Islet of Langerhans (tissue), 1 donor: ENCODE data around the gene PRR33.
"Not testable (repeated sequence)": the region's sequence is repeated elsewhere in the genome, so short reads cannot be mapped to it uniquely, and the experiment has no call there.

Experiments used
- FAIRE-seq: peaks from one replicate; lab custom pipeline; 2011; peaks lifted over from hg19 to GRCh38; lab: Jason Lieb, UNC

PRR33 gene

DNA sequence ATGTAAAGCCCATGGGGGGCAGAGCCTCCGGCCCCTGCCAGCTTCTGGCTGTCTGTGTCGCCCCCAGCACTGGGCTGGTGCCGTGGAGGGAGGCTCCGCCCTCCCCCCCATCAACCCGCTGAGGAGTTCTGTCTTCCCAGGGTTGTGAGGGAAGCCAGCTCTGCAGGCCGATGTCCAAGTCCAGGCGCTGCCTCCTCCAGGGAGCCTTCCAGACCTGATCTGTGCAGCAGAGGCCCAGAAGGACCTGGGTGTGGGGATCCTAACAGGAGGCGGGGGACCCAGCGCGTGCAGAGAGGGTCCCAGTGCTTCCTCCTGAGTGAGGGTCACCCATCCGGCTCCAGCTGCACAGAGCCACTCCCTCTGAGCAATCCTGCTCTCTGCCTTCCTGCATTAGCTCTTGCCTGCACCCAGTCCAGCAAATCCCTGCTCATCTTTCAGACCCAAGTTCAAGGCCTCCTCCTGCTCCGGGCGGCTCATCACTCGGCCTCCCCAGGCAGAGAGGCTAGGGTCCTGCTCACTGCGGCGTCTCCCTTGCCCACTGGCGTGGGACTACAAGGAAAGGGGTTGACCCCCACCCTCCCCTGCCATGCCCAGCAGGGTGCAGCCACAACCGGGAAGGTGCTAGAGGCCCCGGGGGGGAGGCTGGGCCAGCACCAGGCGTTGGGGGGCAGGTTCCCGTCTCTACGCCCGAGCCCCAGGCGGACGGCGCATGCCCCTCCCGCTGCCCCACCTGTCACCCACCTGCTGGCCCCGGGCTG is 16.4 kb downstream of the PRR33 start:
- FAIRE-seq = no peak

DNA sequence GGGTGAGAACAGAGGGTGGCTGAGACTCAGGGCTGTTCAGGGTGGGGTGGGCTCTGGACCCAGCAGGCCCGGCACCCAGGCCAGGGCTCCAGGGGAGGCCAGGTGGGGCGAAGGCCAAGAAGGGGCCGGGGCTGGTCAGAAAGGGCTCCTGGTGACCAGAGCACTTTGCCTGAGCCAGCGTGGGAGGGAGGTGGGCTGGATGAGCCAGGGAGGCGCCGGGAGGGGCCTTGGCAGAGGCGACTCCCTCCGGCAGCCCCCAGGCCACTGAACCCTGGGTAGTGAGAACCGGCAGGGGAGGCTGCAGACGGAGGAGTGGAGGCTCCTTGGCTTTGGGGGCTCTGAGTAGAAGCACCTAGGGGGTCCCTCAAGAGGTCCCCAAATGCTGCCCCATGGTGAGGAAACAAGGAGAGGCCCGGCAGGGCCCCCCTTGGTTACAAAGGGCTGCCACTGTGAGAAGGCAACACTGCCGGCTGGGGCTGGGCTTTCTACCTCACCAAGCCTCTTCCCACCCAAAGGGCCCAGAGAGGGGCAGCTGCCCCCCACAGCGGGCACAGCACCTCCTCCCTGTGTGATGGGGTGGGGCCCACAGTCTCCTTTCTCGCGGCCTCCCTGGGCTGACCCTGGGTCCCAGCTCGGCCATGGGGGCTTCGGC is 17.1 kb downstream of the PRR33 start:
- FAIRE-seq = not testable (repeated sequence)

DNA sequence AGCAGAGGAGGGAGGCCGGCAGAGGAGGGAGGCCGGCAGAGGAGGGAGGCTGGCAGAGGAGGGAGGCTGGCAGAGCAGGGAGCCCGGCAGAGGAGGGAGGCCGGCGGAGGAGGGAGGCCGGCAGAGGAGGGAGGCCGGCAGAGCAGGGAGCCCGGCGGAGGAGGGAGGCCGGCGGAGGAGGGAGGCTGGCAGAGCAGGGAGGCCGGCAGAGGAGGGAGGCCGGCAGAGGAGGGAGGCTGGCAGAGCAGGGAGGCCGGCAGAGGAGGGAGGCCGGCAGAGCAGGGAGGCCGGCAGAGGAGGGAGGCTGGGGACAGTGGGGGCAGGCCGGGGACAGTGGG is 17.9 kb downstream of the PRR33 start:
- FAIRE-seq = not testable (repeated sequence)

DNA sequence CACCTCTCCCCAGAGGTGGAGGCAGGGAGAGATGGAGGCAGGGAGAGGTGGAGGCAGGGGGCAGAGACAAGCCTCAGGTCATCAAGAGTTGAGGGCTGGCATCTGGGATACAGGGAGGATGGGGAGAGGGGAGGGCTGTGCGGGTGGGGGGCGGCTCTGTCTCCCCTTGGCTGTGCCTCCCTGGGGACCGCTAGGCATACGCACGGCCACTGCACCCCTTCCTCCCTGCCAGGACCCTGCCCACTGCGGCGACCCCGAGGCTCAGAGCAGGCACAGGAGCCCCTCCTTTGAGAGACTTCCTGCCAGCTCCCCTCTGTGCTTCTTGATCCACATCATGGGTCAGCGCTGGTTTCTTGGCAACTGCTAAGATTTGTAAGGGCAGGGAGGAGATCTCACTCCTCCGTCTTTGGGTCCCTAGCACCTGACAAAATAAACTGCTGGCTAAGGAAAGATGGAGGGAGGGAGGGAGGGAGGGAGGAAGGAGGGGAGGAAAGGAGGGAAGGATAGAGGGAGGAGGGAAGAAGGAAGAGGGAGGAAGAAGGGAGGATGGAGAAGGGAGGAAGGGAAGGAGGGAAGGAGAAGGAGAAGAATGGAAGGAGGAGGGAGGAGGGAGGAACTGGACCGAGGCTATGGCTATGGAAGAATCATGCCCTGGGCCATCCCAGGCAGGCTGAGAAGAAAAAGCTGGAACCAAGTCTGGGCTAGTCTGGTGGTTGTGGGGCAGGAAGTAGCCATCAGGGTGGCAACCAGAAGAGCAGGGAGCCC is 18.5 kb downstream of the PRR33 start:
- FAIRE-seq = no peak

GRCh38 chr11:1872267-1872985 is 19.3 kb downstream of the PRR33 start:
- FAIRE-seq = no peak

GRCh38 chr11:1871531-1871930 is 20.2 kb downstream of the PRR33 start:
- no peak for FAIRE-seq

DNA sequence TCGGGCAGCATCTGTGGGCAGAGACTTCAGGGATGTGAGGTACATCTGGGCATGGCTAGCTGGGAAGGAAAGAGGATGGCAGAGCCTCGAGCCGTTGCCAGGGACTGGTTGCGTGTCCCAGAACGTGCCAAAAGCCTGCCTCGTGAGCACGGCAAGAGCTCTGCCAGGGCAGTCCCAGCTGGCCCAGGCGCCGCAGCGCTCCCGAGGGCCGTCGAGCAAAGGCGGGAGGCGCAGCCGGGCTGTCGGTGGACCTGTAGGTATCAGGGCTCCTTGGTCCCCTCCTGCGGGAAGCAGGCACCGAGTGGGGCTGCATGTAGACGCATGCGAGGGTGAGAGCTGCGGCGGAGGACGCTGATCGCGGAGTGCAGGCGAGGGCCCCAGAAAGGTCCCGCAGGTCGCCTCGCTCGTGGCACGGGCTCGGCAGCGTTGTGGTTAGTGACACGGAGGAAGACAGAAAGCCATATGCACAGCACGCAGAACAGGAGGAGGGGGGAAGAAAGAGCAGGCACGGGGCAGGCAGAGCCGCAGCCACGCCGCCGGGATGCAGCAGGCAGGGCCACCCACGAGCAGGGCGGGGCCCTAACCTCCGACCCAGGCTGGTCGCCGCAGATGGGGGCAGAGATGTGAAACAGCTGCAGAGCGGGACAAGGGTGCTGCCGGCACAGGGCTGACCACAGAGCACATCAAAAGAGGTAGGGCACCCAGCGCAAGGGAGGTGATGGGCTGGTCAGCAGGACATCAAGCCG is 20.8 kb downstream of the PRR33 start:
- no peak for FAIRE-seq

- FAIRE-seq = no peak
Measured at GRCh38 chr11:1870326-1870696, 21.4 kb downstream of the PRR33 start.

DNA sequence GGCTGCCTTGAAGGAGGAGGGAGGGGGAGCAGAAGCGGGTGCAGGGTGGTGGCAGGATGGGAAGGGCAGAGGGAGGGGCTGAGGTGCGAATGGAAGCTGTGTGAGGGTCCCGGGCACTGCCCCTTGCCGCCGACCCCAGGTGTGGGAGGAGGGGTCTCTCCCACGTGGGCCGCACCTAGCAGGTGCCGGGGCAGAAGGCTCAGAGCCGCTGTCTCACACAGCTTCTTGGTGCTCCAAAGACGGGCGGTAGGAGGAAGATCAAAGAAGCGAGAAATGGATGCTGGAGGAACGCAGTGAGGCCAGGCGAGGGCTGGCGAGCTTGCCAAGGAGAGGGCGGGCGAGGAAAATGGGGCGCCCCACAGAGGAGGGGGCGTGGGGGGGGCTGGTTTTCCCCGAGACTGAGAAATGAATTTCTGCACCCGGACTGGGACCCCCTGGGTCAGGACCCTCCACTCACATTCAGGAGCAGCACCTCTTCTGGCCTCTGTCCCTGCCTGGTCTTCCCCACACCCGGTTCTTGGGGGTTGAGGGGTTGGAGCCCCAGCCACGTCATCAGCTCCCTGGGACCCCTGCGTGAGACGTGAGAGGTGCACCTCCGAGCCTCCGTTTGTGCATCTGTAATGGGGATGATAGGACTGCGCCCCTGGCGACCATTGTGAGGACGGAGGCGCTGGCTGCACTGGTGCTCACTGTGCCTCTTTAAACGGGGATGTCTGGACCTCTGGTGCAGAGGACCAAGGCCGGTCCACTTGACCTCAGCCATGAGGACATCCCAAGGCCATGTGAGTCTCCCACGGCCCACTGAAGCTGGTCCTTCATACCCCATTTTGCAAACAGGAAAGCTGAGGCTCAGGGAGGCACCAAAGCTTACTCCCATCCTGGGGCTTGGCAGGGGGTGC is 22.0 kb downstream of the PRR33 start:
- no peak for FAIRE-seq

DNA sequence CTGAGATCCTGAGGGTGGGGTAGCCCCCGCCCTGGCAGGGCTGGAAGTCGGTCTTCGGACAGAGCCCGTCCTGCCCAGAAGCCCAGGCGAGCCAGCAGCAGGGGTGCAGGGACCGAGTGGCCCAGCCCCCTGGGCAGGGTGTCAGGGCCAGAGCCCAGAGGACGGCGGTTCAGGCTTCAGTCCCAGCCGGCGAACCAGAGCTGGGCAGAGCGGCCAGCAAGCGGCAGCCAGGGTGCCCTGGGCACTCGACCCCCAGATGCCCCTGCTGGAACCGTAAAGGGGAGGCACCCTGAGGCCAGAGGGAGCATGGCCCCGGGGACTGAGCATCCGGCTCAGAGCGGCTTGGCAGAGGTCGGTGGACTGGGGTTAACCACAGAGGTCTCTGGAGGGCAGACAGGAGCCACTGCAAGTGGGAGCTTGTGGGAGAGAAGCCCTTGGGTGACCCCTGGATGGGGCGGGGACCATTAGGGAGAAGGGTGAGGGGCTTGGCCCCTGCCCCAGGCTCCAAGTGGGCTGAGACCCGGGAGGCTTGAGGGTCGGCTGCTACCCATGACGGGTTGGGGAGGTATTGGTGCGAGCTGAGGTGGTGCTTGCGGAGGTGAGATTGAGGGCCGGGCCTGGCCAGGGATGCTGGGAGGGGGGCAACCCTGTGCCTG is 22.9 kb downstream of the PRR33 start:
- FAIRE-seq = no peak

GRCh38 chr11:1868056-1868635 is 23.5 kb downstream of the PRR33 start:
- no peak for FAIRE-seq

DNA sequence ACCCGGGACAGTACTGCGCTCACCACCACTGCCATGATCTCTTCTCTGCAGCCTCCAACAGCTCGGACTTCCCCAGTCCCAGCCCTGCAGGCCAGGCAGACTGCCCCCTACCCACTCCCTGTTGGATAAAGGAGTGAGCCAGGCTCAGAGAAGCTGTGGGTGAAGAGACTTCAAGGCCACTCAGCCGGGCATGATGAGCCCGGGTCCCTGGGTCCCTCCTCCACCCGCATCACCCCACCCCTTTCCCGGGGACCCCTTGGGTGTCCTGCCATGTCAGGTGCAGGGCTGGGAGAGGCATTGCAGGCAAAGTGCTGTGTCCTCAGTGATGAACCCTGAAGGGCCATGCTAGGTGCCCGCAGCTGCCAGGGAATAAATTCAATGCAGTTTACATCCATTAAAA is 24.3 kb downstream of the PRR33 start:
- FAIRE-seq = no peak

DNA sequence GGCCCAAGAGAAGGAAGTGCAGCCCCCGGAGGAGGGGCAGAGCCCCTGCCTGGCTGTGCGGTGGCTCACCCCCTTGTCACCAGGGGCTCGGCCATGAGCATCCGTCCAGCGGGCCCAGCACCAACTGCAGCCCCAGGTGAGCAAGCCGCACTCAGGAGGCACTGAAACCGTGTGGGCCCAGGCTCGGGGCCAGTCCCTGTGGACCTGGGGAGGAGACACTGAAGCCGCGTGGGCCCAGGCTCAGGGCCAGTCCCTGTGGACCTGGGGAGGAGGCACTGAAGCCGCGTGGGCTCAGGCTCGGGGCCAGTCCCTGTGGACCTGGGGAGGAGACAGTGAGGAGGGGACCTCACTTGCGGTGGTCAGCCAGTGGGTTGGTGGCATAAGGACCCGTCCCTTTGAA is 24.9 kb downstream of the PRR33 start:
- no peak for FAIRE-seq

GRCh38 chr11:1866226-1866625 is 25.5 kb downstream of the PRR33 start:
- no peak for FAIRE-seq

DNA sequence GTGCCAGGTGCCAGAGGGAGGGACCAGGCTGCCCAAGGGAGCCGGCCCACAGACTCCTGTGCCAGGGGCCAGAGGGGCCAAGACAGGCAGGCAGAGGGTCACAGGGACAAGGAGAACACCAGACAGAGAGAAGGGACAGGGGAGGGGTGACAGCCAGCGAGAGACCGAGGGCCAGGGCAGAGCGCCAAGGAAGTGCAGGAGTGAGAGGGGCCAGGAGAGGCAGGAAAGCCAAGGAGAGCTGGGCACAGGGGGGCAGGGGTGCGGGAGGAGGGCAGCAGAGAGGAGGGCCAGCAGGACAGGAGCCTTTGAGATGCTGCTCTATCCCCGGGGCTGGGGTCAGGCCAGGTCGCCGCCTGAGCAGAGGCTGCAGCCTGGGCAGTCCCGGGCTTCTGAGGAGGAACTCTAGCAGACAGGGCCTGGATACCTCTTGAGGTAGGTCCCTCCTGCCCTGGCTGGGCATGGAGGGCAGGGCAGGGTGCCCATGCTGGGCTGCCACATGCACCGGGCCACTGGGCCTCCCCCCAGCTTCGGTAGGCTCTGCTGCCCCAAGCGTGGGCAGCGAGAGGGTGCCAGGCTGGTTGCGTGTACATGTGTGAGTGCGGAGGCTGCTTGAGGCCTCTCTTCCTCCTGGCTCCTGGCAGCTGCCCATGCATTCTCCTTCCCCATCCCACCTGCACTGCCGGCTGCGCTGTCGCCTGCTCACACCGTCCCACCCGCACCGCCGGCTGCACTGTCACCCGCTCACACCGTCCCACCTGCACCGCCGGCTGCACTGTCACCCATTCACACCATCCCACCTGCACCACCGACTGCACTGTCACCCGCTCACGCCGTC is 26.6 kb downstream of the PRR33 start:
- no peak for FAIRE-seq

- FAIRE-seq = no peak
Measured at GRCh38 chr11:1864231-1864630, 27.5 kb downstream of the PRR33 start.

- no peak for FAIRE-seq
Measured at GRCh38 chr11:1863352-1864216, 28.1 kb downstream of the PRR33 start.
